Erythroblast (primary cell): ENCODE results near the gene ZNF789.

Experiments
- GATA1 ChIP-seq: IDR thresholded peaks from 2 replicates; pipeline ENCODE4 v1.6.1; 2011; ENCODE audit warnings: low read depth, mild to moderate bottlenecking, control low read depth, low read length, moderate library complexity
- POLR2A ChIP-seq: IDR thresholded peaks from 2 replicates; pipeline ENCODE4 v1.6.1; 2011; ENCODE audit warnings: mild to moderate bottlenecking, low read length

GRCh38 chr7:99504603-99505323 is 32.1 kb downstream of the ZNF789 start, which contains the start of gene ZKSCAN5:
- peak; percentile 87 for TF ChIP-seq POLR2A
- no peak for TF ChIP-seq GATA1
